HG02840 (cell line): ENCODE results near the gene ADD2.
"Not testable (repeated sequence)": the region's sequence is repeated elsewhere in the genome, so short reads cannot be mapped to it uniquely, and the experiment has no call there.

ENCODE experiments used
- ATAC-seq: cut with Tn5 transposase; IDR thresholded peaks from one replicate; pipeline ENCODE4 v1.9.1; 2021; ENCODE audit warnings: mild to moderate bottlenecking, moderate library complexity, moderate number of reproducible peaks; ENCODE audit not compliant: unreplicated experiment, low FRiP score

ADD2 gene

DNA sequence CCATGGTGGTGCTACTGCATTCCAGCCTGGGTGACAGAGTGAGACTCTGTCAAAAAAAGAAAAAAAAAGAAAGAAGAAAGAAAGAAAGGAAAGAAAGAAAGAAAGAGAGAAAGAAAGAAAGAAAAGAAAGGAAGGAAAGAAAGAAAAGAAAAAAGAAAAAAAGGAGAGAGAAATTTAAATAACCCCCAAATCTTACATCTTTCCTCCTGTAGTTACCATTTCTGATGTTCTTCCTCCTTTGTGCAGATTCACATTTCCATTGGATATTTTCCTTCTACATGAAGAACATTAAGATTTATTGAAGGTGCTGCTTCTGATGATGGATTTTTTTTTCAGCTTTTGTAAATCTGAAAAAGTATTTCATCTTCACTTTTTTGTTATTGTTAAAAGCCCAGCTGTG is 117.0 kb downstream of the ADD2 start:
- ATAC-seq: no peak

DNA sequence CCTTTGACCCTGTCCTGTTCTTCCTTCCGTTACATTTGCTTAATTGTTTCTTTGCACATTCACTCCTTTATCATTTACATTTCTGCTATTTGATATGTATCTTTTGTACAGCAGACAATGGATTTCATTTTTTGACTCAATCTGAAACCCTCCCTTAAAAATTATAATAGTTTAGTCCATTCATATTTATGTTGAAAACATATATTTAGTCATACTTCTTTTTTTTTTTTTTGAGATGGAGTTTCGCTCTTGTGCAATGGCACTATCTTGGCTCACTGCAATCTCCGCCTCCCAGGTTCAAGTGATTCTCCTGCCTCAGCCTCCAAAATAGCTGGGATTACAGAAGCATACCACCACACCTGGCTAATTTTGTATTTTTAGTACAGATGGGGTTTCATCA is 119.0 kb downstream of the ADD2 start:
- ATAC-seq: no peak

DNA sequence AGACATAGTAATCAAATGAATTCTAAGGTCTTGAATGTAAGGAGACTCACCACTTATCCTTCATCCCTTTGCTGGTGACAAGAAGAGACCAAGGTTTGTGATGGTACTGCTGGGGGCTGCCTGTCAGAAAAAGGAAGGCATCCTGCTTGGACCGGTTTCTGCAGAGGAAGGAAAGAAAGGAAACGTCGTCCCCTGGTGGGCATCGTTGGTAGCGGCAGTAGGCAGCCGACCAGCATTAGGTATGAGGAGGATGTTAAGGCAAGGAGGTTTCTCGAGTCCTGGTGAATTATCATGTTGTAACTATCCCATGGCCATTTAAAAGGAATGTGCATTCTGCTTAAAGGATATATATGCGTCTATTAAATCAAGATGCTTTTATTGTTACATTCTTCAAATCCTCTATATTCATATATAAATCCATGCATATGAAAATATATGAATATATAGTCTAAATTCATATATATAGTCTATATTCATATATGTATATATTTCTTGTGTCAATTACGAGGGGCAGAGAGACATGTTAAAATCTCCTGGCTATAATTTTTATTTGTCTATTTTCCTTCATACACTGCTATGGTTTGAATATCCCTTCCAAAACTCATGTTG is 120.0 kb downstream of the ADD2 start:
- ATAC-seq: no peak

DNA sequence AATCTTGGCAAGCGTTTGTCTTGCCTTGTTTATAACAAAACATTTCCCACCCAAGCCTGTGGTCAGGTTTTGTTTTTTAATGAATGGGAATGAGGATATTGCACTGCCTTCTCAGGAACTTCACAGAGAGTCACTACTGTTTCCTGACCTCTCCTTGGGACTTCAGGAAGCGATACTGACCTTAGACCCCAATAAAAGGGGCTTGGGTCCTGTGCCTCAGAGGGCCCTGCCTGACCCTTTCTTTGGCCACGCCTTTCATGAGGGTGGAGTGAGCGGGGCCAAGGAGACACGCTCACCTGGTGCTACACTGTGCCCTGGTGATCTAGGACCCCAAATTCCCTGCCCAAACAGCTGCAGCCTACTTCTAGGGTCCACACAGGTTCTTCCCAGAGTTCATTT is 121.6 kb downstream of the ADD2 start:
- ATAC-seq: no peak

DNA sequence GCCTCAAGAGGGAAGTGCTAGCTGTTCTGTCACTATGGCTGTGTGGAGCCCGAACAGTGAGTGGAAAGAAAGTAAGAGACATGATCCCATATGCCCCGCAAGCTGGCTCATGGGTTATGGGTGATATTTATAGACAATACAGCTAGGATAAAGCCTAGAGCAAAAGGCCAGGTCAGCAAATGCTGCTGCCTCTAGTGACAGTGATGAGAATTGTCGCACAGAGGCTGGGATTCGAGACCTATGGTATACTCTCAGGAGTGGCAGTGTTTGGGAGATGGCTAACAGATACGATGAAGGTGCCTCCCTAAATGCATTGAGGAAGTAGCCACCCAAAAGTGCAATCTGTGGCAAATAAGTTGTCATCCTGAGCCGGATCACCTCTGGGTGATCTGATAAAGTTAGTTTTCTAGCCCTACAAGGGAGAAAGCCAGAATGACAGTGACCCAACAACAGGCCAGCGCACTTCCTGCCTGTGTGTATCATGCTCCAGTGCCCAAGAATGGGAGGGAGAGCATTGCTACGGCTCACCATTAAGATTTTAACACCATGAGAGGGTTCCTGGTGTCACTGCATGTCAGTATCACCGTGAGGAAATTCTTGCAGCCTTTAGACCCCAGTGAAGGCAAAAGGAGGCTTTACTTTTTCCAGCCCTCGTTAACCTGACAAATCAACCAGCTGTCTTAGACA is 122.1 kb downstream of the ADD2 start:
- ATAC-seq: no peak

DNA sequence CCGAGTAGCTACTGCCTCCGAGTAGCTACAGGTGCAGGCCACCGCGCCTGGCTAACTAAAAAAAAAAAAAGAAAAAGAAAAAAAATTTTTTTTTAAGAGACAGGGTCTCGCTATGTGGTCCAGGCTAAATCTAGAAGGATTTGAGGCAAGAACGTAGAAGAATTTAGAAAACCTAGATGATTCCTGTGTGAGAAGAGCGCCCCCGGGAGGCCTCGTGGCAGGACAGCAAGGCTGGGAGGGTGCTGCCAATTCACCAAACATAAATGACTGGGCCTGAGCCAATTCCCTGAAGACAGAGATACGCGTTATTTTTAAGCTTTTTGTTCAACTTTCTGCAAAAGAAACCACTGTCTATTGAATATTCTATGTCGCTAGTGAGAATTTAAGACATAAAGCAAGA is 124.3 kb downstream of the ADD2 start:
- ATAC-seq: no peak

DNA sequence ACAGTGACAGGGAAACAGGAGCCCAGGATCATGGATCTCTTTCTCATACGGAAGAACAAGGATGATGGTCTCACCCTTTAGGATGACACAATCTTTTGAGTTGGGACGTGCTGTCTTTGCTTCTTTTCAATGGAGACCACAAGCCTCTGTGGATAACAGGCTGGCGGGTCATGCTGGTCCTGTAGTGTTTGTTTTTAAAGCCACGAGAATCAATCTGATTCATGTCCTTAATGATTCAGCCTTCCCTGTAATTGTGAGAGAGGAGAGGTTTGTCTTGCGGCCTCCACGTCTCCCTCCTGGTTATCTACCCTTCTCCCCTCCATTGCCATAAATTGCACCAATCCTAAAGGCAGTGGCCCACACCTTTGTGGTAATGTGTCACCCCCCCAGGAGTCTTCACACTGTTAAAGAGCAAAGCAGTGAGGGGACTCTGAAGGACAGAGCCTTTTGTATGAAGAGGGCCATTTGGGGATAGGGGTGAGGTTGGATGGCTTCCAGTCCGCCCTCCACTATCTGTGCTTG is 126.7 kb downstream of the ADD2 start:
- ATAC-seq: no peak

DNA sequence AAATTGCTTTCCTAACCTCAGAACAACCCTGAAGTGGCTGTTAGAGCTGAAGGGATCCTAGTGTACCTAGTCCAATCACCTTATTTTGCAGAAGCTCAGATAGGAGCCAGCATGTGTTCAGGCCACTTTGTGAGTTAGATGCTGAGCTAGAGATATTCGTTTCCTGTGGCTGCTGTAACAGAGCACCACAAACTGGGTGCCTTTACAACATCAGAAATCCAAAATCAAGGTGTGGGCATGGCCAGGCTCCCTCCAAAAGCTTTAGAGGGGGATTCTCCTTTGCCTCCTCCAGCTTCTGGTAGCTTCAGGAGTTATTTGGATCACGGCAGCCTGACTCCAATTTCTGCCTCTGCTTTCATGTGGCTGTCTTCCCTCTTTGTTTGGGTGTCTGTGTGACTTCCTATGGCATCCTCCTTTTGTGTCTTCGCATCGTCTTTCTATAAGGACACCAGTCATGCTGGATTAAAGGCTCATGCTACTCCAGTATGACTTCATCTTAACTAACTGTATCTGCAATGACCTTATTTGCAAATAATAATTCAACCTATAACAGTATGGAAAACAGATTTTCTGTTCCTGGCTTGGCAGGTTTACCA is 128.1 kb downstream of the ADD2 start:
- no peak for ATAC-seq

DNA sequence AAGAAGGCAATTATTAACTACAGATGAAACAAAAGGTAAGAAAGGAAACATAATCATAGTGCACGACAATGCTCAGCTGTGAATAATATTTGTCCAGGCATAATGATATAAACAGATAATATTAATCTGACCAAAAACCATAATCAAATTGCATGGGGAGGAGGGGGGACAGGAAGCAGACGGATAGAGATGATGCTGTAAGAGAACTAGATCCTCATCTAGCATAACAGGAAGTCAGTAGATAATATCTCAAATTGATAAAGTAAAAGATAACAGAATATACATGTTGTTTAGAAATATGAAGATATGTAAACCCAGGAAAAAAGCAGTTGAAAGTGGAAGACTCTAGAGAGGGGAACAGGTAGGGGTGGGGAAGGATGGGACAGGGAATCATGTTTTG is 129.4 kb downstream of the ADD2 start:
- no peak for ATAC-seq

DNA sequence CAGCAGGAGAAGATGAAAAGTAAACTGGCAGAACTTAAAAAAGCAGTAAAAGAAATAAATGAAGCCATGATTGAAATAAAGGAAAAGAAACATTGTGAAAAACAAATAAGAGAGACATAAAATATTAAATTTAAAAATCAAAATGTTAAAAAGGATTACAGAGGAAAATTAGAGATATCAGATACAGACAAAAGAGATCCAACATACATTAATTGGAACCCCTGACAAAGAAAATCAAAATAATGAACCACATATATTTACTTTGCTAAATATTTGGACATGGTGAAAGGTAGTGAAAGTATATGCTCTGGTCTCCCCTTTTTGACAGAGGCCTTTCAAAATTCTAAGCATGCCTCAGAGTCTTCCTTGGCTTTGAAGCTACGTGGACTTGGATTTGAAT is 134.5 kb downstream of the ADD2 start:
- no peak for ATAC-seq

DNA sequence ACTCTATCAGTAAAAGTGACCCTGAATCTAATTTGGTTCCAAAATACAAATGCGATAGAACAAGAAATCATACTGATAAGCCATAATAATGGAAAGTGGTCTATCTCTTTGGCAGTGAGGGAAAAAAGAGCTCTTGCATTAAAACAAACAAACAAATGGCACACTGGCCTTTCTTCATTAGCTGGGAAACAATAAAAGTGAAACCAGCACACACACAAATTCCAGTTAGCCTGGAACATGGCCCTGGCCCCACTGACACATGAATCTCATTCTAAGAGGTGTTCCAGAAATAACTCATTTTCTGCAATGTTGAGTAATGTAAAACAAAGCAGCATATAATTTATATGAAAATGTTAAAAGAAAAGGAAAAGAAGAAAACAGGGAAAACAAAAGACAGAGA is 135.0 kb downstream of the ADD2 start:
- no peak for ATAC-seq

DNA sequence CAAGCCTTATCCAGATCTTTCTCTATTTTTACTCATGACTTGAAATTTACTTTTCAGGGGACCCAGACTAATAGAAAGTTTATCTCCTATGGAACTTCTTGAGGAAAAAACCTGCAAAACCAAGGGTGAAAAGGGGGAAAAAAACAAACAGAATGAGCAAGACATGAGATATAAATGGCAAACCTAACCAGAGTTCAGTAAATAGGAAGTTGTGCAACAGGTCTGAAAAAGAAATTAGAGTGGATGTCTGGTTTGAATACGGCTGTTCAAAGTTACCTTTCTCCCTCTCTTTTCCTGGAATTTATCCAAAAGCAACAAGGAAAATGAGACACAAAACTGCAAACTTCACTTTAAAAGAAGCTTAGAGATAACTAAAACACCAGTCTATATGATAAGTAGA is 135.6 kb downstream of the ADD2 start:
- no peak for ATAC-seq

DNA sequence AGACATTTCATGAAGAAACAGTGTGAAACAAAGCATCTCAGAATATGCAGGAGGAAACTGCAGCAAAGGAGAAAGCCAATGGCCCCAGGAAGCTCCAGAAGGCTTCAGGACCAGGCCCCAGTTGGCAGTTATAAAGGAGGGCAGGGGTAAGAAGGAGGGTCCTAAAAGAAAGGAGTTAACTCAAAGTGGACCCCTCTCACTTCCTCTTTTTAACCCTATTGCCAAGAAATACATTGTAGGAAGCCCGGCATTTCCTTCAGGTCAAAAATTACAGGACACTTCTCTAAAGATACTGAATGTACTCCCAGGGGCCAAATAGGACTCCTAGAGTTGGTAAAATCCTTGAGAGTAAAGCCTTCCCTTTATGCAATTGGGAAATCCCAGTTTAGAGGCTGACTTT is 137.2 kb downstream of the ADD2 start:
- no peak for ATAC-seq

DNA sequence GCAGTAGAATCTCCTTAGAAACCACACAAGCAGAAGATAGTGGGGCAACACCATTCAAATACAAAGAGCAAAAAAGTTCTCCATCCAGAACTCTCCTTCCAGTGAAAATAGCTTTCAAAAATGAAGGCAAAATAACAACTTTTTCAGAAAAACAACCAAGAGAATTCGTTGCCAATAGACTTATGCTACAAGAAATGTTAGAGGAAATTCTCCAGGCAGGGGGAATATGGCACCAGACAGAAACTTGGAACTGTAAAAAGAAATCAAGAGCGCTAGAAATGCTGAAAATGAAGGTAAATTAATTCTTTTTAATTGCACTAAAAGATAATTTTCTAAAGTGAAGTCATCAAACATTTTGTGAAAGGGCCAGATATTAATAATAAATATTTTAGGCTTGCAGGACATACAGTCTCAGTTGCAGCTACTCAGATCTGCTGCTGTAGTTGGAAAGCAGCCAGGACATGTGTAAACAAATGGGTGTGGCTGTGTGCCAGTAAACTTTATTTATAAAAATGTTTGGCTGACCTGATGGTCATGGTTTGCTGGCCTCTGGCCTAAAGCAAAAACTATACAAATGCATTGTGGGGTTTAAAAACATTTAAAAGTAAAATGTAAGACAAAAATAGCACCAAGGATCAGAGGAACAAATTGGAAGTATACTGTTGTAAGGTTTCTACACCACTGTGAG is 140.6 kb downstream of the ADD2 start:
- no peak for ATAC-seq

DNA sequence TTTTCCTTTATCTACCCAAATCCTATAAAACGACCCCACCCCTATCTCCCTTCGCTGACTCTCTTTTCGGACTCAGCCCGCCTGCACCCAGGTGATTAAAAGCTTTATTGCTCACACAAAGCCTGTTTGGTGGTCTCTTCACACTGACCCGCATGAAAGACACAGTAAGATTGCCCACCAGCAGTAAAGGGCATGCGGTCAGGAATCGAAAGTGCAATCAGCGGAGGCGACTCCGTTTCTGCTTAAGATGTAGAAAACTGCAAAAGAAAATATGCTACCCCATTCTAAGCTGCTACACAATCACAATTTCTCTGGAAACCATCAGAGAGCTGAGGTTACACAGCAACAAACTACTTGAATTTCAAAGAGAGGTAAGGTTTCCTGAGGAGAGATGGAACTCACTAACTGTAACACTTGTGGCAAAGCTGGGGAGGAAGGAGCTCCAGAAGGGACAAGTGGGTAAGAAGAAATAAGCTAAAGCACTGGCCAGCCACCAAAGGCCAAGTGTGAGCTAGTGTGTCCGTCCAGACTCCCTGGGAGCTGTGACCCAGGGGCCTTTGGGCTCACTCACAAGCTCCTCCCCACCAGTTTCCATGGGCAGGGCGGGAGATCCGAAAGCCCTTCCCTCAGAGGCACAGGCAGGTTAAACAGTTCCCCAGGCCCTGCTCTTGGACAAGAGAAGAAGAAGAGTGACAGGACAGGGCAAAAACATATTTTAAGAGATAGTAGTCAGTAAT is 141.6 kb downstream of the ADD2 start:
- no peak for ATAC-seq

DNA sequence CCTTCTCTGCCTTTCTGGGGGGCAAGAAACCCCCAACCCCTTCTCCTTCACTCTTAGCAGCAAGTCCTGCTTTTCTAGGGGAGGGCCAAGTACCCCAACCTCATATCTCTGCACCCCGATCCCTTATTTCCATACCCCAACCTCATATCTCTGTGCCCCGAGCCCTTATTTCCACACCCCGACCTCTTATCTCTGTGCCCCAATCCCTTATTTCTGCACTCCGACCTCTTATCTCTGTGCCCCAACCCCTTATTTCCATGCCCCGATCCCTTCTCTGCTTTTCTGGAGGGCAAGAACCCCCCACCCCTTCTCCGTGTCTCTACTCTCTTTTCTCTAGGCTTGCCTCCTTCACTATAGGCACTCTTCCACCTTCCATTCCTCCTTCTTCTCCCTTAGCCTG is 146.5 kb downstream of the ADD2 start:
- ATAC-seq: not testable (repeated sequence)

DNA sequence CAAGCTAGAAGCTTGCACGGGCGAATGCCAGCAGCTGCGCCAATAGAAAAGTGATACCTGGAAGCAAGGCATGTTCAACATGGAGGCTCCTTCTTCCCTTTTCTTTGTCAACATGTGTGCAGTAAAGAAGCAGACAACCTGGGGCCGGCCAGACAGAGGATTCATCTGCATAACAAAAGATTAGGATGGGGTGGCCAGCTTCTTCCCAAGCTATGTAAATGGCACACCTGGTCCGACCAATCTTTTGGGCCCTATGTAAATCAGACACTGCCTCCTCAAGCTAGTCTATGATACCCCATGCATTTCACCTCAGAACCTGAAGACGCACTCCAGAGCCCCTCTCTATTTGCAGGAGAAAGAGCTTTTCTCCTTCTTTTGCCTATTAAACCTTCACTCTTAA is 148.0 kb downstream of the ADD2 start:
- ATAC-seq: no peak

DNA sequence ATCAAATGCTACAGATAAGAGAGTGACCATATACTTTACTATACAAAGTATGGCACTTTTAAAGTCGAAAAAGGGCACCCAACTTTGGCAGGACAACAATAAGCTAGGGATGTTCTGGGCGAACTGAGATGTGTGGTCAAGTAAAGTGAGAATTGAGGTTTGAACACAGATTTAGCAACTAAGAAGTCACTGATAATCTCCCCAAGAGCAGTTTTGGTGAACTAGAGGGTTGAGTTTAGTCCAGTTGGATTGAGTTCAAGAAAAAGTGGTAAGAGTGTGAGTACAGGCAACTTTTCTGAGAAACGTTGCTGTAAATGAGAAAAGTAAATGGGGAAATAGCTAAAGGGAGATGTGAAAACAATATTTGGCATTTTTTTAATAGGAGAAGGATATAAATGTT is 148.8 kb downstream of the ADD2 start:
- no peak for ATAC-seq

DNA sequence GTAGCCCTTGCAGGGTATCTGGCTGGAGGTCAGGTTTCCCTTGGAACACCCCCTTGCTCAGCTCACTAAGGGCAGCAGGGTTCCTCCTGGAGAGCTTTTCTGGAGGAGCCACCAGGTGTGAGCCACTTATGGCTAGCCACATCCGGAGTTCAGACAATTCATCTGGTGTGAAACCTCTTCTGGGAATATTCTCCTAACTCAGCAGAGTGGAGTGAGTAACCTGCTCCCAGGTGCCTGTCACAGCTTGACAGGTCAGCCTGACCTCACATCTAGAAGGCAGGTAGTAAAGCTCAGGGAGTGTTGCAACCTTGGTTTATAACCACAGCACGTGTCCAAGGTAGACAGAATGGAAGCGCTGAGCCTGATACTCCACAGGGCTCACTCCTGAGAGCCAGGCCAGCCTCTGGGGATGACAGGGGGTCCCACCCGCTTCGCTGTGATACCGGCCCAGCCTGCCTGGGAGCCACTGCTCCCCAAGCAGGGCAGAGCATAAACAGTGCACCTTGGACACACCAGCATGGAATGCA is 151.8 kb downstream of the ADD2 start:
- ATAC-seq: no peak

DNA sequence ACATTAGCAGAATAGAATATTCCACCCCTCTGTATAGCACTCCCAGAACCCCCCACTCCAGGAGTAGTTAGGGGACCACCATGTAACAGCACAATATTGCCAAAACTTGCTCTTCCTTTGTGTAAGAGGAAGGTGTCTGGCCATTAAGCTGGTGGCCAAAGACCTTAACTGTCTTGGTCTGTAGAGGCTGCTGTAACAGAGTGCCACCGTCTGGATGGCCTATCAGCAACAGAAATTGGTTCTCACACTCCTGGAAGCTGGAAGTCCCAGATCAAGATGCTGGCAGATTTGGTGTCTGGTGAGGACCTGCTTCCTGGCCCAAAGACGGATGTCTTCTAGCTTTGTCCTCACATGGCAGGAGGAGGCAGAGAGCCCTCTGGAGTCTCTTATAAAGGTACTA is 152.8 kb downstream of the ADD2 start:
- ATAC-seq: no peak

DNA sequence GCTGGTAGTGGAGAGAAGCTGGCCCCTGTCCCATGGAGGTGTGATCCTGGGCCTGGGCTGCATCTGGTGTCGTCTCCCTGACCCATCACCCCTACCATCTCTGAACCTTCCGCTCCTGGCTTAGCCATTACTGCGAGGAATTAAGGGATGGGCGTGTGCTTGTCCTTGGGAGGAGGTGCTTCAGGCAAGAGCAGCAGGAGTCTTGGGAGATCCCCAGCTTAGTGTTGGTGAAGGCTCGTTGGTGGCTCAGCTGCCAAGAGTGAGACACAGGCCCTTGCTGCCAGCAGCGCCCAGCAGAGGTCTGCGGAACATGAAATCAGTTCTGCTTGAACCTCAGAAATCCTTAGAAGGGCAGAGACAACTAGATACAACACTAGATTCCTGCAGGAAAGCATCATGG is 154.5 kb downstream of the ADD2 start:
- ATAC-seq: no peak
